A549 (cell line): ENCODE data around the gene NFASC. TPM values are rescaled to one million over a fixed set of nuclear protein-coding genes. Genes with fewer than 3 reads are reported as not detected.

Experiments used
- ATAC-seq, 2 experiments: fragments of 200-7000 bp in 1 of 2; fragments of >200 bp in 1 of 2; cut with Nextera tagmentation in 1 of 2; cut with Tn5 transposase in 1 of 2; 3 replicates each; pipeline versions ENCODE4 v1.8.0 to v1.9.1; 2018 to 2020; ENCODE audit warnings: mild to moderate bottlenecking in 1 of 2, moderate library complexity in 1 of 2
- CTCF ChIA-PET: fragments of 300-600 bp; sonication (Branson Sonifier 250); formaldehyde crosslinking; extraction: SDS; loops from one replicate; lab custom pipeline; 2021; ENCODE audit warnings: antibody characterized with exemption, inconsistent platforms; lab: Yijun Ruan, JAX
- POLR2A ChIA-PET: fragments of 350-600 bp; formaldehyde crosslinking; extraction: SDS; loops from one replicate; lab custom pipeline; 2021; ENCODE audit warnings: antibody characterized with exemption, inconsistent platforms; lab: Yijun Ruan, JAX
- DNase-seq, 2 experiments: peaks; one replicate each; pipeline versions ENCODE4 v3.0.0 to v3.0.0-alpha.2; 2011 to 2016; ENCODE audit warnings: low read depth in 1 of 2, low spot score in 1 of 2
- FAIRE-seq: peaks from 2 replicates; lab custom pipeline; 2011; peaks lifted over from hg19 to GRCh38; lab: Jason Lieb, UNC
- H3K27ac ChIP-seq, 2 experiments: fragments of >200 bp; sonication (Bioruptor Twin); formaldehyde crosslinking; 3 replicates each; pipeline ENCODE4 v1.5.1; 2016 to 2017
- H3K4me1 ChIP-seq: fragments of >200 bp; sonication (Bioruptor Twin); formaldehyde crosslinking; 3 replicates; pipeline ENCODE4 v1.6.1; 2016
- H3K4me2 ChIP-seq: fragments of >200 bp; sonication (Bioruptor Twin); formaldehyde crosslinking; 3 replicates; pipeline ENCODE4 v1.6.1; 2016
- H3K4me3 ChIP-seq: fragments of >200 bp; sonication (Bioruptor Twin); formaldehyde crosslinking; 3 replicates; pipeline ENCODE4 v1.5.1; 2016
- H3K9me3 ChIP-seq: fragments of >200 bp; sonication (Bioruptor Twin); formaldehyde crosslinking; 3 replicates; pipeline ENCODE4 v1.6.1; 2016
- BHLHE40 ChIP-seq: IDR thresholded peaks from 2 replicates; pipeline ENCODE4 v1.6.1; 2012; ENCODE audit warnings: low read depth, low read length, inconsistent platforms
- CBX8 ChIP-seq: fragments of 200-600 bp; sonication (generic); IDR thresholded peaks from 2 replicates; pipeline ENCODE4 v1.6.1; 2016
- CHD4 ChIP-seq: fragments of 200-600 bp; sonication (generic); IDR thresholded peaks from 2 replicates; pipeline ENCODE4 v1.6.1; 2016; ENCODE audit warnings: antibody characterized with exemption, mild to moderate bottlenecking, borderline replicate concordance
- HOXB5 ChIP-seq: fragments of 250-450 bp; sonication (Bioruptor Pico); IDR thresholded peaks from 2 replicates; pipeline ENCODE4 v1.5.0; 2020; ENCODE audit warnings: mild to moderate bottlenecking, moderate library complexity
- JUNB ChIP-seq: fragments of >200 bp; sonication (Bioruptor Twin); formaldehyde crosslinking; IDR thresholded peaks from 2 replicates; pipeline ENCODE4 v1.6.1; 2016
- MAZ ChIP-seq: fragments of 150-350 bp; IDR thresholded peaks from 2 replicates; pipeline ENCODE4 v1.6.1; 2014; ENCODE audit warnings: antibody characterized with exemption, low read depth, low read length, borderline replicate concordance
- POLR2AphosphoS2 ChIP-seq: conservative IDR thresholded peaks from 2 replicates; pipeline ENCODE4 v1.6.1; 2012; ENCODE audit warnings: low read length, improper control_type of control experiment, inconsistent platforms
- RARB ChIP-seq: fragments of 250-450 bp; sonication (Bioruptor Pico); IDR thresholded peaks from 2 replicates; pipeline ENCODE4 v1.8.0; 2021; ENCODE audit warnings: mild to moderate bottlenecking, moderate library complexity
- RCOR1 ChIP-seq: fragments of 150-350 bp; IDR thresholded peaks from 2 replicates; pipeline ENCODE4 v1.6.1; 2014; ENCODE audit warnings: antibody characterized with exemption, low read length, low read depth
- RFX5 ChIP-seq: fragments of 450-650 bp; IDR thresholded peaks from 2 replicates; pipeline ENCODE4 v1.7.1; 2014; ENCODE audit warnings: antibody characterized with exemption, mild to moderate bottlenecking, moderate library complexity
- TFCP2L1 ChIP-seq: fragments of 250-450 bp; sonication (Bioruptor Pico); IDR thresholded peaks from 2 replicates; pipeline ENCODE4 v1.5.0; 2021; ENCODE audit warnings: mild to moderate bottlenecking
- TP53 ChIP-seq: fragments of 250-450 bp; sonication (Bioruptor Pico); IDR thresholded peaks from 2 replicates; pipeline ENCODE4 v1.5.0; 2021; ENCODE audit warnings: mild to moderate bottlenecking, moderate library complexity
- ZSCAN20 ChIP-seq: fragments of 250-450 bp; sonication (Bioruptor Pico); IDR thresholded peaks from 2 replicates; pipeline ENCODE4 v1.8.0; 2022; ENCODE audit warnings: mild to moderate bottlenecking, moderate library complexity
- WGBS: methylation state at CpG from one replicate; pipeline ENCODE4 v1.1.6; 2017; ENCODE audit errors: missing lambda C conversion rate; 5-methylcytosine and 5-hydroxymethylcytosine counted together
- polyA plus RNA-seq, 4 experiments: library from polyadenylated mRNA; depleted of rRNA in 3 of 4; stranded (reverse); fragments of >200 nt; fragmentation: RNase III in 1 of 4; extraction: RNeasy Plus Mini Kit Qiagen cat#74134 plus additional on column Dnase treatment in 1 of 4; gene quantifications; 2 replicates in 3 of 4; 3 replicates in 1 of 4; pipeline ENCODE4 v1.2.3, GENCODE V29; 2011 to 2017
- TF ChIP-seq, protein P1 (sequence below): fragments of 200-600 bp; sonication (generic); IDR thresholded peaks from 2 replicates; pipeline ENCODE4 v1.6.1; 2016; ENCODE audit warnings: antibody characterized with exemption, mild to moderate bottlenecking, moderate library complexity
- TF ChIP-seq, protein P2 (sequence below): fragments of 250-450 bp; sonication (Bioruptor Pico); IDR thresholded peaks from 2 replicates; pipeline ENCODE4 v1.5.0; 2021; ENCODE audit warnings: mild to moderate bottlenecking, moderate library complexity, borderline replicate concordance
- TF ChIP-seq, protein P3 (sequence below): IDR thresholded peaks from 2 replicates; pipeline ENCODE4 v1.6.1; 2012
- TF ChIP-seq, protein P4 (sequence below): fragments of 150-350 bp; IDR thresholded peaks from 2 replicates; pipeline ENCODE4 v1.6.1; 2014; ENCODE audit warnings: low read depth, mild to moderate bottlenecking, low read length
- TF ChIP-seq, protein P5 (sequence below): fragments of >200 bp; sonication (Bioruptor Twin); formaldehyde crosslinking; IDR thresholded peaks from 2 replicates; pipeline ENCODE4 v1.6.1; 2016
- TF ChIP-seq, protein P6 (sequence below): fragments of >200 bp; sonication (Bioruptor Twin); formaldehyde crosslinking; IDR thresholded peaks from 3 replicates; pipeline ENCODE4 v1.5.1; 2016

Gene NFASC
- polyA plus RNA-seq, 2 of the 4 experiments (the other 2 are of a cell fraction), result 0.27 to 0.39 TPM

DNA sequence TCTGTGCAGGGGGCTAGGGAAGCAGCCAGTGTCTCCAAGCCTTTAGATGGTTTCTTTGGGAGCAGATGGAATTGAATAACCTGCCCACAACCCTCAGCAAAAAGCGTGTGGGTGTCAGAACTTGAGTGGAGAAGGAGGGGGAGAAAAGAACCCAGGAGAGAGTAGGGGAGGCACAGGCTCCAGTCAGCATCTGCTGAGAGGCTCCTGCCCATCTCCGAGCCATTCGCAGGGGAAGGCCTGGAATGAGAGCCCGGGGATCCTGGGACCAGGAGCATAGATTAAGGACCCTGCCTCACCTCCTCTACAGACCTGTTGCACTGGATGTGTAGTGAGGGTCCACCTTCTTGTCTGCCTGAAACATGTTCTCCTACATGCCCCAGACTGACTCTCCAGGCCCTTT lies 197.3 kb downstream of the NFASC start:
- 83% methylated on average over 4 of the region's 4 CpGs for WGBS
- H3K4me1 ChIP-seq, result no peaks in the 10 kb centered on the region
- ATAC-seq (no peak), DNase-seq (no peak), FAIRE-seq (no peak)
- H3K27ac ChIP-seq, result no peak overlapping the region
- CTCF ChIA-PET, result interaction anchor here (0.7 to 3.4 kb wide), 4 partner anchors 79 to 466 kb away, joined by 3 to 21 read pairs (median 5); no protein-coding TSS in a partner anchor
- no peak overlapping the region for H3K4me2 ChIP-seq
- TF ChIP-seq, protein P1, sequence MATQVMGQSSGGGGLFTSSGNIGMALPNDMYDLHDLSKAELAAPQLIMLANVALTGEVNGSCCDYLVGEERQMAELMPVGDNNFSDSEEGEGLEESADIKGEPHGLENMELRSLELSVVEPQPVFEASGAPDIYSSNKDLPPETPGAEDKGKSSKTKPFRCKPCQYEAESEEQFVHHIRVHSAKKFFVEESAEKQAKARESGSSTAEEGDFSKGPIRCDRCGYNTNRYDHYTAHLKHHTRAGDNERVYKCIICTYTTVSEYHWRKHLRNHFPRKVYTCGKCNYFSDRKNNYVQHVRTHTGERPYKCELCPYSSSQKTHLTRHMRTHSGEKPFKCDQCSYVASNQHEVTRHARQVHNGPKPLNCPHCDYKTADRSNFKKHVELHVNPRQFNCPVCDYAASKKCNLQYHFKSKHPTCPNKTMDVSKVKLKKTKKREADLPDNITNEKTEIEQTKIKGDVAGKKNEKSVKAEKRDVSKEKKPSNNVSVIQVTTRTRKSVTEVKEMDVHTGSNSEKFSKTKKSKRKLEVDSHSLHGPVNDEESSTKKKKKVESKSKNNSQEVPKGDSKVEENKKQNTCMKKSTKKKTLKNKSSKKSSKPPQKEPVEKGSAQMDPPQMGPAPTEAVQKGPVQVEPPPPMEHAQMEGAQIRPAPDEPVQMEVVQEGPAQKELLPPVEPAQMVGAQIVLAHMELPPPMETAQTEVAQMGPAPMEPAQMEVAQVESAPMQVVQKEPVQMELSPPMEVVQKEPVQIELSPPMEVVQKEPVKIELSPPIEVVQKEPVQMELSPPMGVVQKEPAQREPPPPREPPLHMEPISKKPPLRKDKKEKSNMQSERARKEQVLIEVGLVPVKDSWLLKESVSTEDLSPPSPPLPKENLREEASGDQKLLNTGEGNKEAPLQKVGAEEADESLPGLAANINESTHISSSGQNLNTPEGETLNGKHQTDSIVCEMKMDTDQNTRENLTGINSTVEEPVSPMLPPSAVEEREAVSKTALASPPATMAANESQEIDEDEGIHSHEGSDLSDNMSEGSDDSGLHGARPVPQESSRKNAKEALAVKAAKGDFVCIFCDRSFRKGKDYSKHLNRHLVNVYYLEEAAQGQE, result no peak
- TF ChIP-seq, protein P2, sequence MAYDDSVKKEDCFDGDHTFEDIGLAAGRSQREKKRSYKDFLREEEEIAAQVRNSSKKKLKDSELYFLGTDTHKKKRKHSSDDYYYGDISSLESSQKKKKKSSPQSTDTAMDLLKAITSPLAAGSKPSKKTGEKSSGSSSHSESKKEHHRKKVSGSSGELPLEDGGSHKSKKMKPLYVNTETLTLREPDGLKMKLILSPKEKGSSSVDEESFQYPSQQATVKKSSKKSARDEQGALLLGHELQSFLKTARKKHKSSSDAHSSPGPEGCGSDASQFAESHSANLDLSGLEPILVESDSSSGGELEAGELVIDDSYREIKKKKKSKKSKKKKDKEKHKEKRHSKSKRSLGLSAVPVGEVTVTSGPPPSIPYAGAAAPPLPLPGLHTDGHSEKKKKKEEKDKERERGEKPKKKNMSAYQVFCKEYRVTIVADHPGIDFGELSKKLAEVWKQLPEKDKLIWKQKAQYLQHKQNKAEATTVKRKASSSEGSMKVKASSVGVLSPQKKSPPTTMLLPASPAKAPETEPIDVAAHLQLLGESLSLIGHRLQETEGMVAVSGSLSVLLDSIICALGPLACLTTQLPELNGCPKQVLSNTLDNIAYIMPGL (CRISPR knock-in tag), result no peak
- TF ChIP-seq TFCP2L1 (CRISPR knock-in tag), result no peak
- TF ChIP-seq, protein P3, sequence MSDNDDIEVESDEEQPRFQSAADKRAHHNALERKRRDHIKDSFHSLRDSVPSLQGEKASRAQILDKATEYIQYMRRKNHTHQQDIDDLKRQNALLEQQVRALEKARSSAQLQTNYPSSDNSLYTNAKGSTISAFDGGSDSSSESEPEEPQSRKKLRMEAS, result no peak
- no peak for TF ChIP-seq MAZ
- no peak for TF ChIP-seq BHLHE40
- TF ChIP-seq, protein P4, sequence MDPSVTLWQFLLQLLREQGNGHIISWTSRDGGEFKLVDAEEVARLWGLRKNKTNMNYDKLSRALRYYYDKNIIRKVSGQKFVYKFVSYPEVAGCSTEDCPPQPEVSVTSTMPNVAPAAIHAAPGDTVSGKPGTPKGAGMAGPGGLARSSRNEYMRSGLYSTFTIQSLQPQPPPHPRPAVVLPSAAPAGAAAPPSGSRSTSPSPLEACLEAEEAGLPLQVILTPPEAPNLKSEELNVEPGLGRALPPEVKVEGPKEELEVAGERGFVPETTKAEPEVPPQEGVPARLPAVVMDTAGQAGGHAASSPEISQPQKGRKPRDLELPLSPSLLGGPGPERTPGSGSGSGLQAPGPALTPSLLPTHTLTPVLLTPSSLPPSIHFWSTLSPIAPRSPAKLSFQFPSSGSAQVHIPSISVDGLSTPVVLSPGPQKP, result no peak
- TF ChIP-seq RCOR1, result no peak
- TF ChIP-seq RARB (CRISPR knock-in tag), result no peak
- no peak for TF ChIP-seq JUNB
- TF ChIP-seq RFX5, result no peak
- TF ChIP-seq, protein P5, sequence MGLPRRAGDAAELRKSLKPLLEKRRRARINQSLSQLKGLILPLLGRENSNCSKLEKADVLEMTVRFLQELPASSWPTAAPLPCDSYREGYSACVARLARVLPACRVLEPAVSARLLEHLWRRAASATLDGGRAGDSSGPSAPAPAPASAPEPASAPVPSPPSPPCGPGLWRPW, result no peak
- TF ChIP-seq, protein P6, sequence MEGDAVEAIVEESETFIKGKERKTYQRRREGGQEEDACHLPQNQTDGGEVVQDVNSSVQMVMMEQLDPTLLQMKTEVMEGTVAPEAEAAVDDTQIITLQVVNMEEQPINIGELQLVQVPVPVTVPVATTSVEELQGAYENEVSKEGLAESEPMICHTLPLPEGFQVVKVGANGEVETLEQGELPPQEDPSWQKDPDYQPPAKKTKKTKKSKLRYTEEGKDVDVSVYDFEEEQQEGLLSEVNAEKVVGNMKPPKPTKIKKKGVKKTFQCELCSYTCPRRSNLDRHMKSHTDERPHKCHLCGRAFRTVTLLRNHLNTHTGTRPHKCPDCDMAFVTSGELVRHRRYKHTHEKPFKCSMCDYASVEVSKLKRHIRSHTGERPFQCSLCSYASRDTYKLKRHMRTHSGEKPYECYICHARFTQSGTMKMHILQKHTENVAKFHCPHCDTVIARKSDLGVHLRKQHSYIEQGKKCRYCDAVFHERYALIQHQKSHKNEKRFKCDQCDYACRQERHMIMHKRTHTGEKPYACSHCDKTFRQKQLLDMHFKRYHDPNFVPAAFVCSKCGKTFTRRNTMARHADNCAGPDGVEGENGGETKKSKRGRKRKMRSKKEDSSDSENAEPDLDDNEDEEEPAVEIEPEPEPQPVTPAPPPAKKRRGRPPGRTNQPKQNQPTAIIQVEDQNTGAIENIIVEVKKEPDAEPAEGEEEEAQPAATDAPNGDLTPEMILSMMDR, result no peak
- TF ChIP-seq HOXB5, result no peak
- TF ChIP-seq ZSCAN20 (CRISPR knock-in tag), result no peak
- TF ChIP-seq, all 56 proteins: peak for 0
- no peaks in the 10 kb centered on the region for H3K9me3 ChIP-seq
- POLR2A ChIA-PET, result no interaction called here
- no peak overlapping the region for H3K4me3 ChIP-seq

DNA sequence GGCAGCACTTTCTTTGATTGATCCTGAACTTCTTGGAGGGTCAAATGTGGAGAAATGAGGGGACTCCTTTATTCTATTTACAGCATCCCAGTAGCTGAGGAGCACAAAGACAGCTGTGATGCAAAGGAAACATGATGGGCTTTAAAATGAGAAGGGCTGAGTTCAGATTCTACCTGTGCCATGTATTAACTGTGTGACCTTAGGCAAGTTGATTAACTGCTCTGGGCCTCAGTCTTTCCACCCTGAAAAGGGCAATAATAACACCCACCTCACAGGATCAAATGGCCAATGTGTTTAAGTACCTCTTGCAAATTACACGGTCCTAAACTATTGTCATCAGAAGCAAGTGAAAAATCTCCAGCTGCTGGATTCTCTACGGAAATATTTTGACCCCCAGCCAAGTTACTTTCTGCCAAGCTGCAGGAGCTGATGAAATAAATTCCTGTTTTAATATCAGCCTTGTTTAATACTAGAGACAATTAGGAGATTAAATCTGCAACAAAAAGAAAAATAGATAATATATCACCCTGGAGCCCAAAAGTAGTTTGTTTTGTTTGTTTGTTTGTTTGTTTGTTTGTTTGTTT lies 197.9 kb downstream of the NFASC start:
- ChIA-PET POLR2A (interaction anchor here (0.6 kb wide), 1 partner anchor 65 kb away, joined by 3 read pairs; no protein-coding TSS in a partner anchor), CTCF (interaction anchor here (0.6 to 2.0 kb wide), 6 partner anchors 10 to 467 kb away, joined by 3 to 8 read pairs (median 4); no protein-coding TSS in a partner anchor)
- Histone ChIP-seq H3K4me2 (no peak overlapping the region), H3K27ac (no peak overlapping the region), H3K4me1 (no peaks in the 10 kb centered on the region), H3K4me3 (no peak overlapping the region), H3K9me3 (no peaks in the 10 kb centered on the region)
- FAIRE-seq, result no peak
- ATAC-seq, result no peak
- DNase-seq, result no peak
- TF ChIP-seq CBX8 (no peak), CHD4 (no peak), POLR2AphosphoS2 (no peak), TP53 (CRISPR knock-in tag) (no peak)
- 36% methylated on average over 2 of the region's 2 CpGs for WGBS
